ENCODE results near the gene MAP7.

Gene MAP7

DNA sequence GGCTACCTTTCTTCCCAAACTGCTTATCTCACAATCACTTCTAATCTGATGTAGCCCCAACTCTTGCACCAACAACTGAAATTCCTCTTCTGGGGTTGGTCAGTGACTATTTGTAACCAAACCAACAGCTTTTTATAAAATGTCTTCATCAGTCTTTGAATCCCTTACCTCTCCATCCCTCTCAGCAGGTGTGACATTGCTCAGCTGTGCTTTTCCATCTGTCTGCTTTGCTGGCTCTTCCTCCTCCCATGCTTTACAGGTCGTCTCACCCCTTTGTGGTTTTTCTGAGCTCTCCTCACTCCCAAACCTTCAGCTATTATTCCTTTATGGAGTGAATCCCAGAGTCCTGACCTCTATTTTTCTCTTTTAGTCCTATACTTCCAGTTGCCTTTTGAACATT is 5.9 kb downstream of the MAP7 start:
- DNase-seq (ENCODE audit: low read depth), result no peak
- H3K4me3 ChIP-seq (ENCODE audit: control insufficient read depth, low read depth, low read length), result no peak overlapping the region
- TF ChIP-seq, protein P1, sequence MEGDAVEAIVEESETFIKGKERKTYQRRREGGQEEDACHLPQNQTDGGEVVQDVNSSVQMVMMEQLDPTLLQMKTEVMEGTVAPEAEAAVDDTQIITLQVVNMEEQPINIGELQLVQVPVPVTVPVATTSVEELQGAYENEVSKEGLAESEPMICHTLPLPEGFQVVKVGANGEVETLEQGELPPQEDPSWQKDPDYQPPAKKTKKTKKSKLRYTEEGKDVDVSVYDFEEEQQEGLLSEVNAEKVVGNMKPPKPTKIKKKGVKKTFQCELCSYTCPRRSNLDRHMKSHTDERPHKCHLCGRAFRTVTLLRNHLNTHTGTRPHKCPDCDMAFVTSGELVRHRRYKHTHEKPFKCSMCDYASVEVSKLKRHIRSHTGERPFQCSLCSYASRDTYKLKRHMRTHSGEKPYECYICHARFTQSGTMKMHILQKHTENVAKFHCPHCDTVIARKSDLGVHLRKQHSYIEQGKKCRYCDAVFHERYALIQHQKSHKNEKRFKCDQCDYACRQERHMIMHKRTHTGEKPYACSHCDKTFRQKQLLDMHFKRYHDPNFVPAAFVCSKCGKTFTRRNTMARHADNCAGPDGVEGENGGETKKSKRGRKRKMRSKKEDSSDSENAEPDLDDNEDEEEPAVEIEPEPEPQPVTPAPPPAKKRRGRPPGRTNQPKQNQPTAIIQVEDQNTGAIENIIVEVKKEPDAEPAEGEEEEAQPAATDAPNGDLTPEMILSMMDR (IDR thresholded peaks at IDR 0.05; ENCODE audit: control insufficient read depth, insufficient read depth, low read depth, low read length, missing control alignments), result no peak

DNA sequence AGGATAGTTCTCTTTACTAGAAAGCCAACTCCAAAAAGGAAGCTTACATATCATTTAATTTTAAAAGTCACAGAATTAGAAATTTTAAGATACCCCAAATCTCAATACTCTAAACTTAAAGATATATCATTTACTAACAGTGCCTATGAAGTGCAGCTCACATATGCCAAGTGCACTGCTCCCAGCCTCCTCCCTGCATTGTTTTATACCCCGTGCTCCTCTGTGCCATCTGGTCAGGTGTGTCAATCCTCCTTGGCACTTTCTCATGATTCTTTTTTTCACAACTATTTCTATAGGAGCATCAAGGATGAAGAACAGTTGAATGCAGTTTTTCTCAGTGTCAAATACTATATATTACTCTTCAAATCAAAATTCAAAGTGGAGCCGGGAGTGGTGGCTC is 8.8 kb downstream of the MAP7 start:
- TF ChIP-seq, protein P1 (IDR thresholded peaks at IDR 0.05; ENCODE audit: control insufficient read depth, insufficient read depth, low read depth, low read length, missing control alignments), result no peak
- no peak for DNase-seq (ENCODE audit: low read depth)
- H3K4me3 ChIP-seq (ENCODE audit: control insufficient read depth, low read depth, low read length), result no peak overlapping the region

DNA sequence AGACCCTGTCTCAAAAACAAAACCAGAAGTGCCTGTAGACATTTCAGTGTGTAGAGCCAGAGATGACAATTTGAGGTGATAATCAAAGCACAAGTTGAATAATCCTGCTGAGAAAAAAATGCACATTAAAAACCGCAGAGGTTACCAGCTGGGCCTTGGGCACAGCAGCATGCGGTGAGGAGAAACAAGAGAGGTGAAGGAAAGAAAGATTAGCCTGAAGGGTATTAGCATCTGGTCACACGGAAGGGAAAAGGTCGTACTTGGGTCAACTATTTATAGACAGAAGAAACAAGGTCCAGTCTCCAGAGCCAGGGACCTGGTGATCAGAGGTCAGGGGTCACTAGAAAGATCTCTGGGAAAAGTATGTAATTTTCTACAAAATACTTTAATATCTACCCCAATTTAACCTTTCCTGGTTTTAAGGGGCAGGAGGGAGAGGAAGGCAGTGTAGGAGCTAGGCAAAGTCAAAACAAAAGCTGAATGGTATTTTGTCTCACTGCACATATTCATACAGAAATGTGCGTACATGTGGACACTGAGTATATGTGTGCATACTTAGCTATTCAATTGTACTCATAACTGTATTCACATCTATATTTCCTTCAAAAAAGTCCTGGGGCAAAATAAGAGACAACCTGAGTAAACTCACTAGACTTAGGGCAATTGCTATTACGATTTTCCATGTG is 10.1 kb downstream of the MAP7 start:
- no peak for DNase-seq (ENCODE audit: low read depth)
- TF ChIP-seq, protein P1 (IDR thresholded peaks at IDR 0.05; ENCODE audit: control insufficient read depth, insufficient read depth, low read depth, low read length, missing control alignments), result no peak
- no peak overlapping the region for H3K4me3 ChIP-seq (ENCODE audit: control insufficient read depth, low read depth, low read length)

DNA sequence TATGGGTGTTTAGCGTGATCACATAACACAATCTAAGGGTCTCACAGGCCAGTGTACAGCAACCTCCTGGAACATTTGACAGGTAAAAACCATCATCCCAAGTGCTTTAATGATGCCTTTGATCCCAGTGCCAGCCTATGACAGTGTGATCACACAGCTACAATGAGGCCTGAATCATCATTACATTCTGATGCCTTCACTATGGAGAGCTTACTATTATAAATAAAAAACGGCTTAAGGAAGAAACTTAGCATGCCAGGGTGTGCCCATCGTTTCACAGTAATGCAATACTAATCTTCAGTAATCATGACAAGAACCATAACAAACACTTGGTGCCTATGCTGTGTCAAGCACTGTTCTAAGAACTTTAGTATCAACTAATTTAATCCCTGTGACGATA is 11.4 kb downstream of the MAP7 start:
- DNase-seq (ENCODE audit: low read depth), result no peak
- H3K4me3 ChIP-seq (ENCODE audit: control insufficient read depth, low read depth, low read length), result no peak overlapping the region
- TF ChIP-seq, protein P1 (IDR thresholded peaks at IDR 0.05; ENCODE audit: control insufficient read depth, insufficient read depth, low read depth, low read length, missing control alignments), result no peak

DNA sequence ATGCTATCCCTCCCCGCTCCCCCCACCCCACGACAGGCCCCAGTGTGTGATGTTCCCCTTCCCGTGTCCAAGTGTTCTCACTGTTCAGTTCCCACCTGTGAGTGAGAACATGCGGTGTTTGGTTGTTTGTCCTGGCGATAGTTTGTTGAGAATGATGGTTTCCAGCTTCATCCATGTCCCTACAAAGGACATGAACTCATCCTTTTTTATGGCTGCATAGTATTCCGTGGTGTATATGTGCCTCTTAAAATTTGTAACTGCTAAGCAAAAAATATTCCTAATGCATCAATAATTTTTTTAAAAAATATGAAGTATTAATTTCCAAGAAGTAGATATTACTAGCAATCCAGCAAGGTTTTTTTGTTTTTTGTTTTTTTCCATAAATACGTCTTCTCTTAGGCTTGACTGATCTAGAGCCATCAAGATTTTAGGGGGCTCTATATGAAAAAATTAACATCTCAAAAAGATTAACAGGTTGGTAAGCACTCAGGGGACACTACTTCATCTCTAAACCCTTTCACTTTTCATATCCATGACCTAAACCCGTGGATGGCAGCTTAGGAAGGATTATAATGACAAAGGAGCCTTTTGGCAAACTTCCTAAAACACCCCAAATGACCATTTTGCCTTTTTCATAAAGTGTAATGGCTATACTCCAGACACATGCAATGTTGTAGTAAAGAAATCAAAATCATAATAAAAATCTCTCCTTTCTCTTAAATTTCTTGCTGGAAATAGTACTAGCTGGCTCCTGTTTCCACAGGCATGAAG is 14.2 kb downstream of the MAP7 start:
- TF ChIP-seq, protein P1 (IDR thresholded peaks at IDR 0.05; ENCODE audit: control insufficient read depth, insufficient read depth, low read depth, low read length, missing control alignments), result no peak
- no peak overlapping the region for H3K4me3 ChIP-seq (ENCODE audit: control insufficient read depth, low read depth, low read length)
- DNase-seq (ENCODE audit: low read depth), result no peak

DNA sequence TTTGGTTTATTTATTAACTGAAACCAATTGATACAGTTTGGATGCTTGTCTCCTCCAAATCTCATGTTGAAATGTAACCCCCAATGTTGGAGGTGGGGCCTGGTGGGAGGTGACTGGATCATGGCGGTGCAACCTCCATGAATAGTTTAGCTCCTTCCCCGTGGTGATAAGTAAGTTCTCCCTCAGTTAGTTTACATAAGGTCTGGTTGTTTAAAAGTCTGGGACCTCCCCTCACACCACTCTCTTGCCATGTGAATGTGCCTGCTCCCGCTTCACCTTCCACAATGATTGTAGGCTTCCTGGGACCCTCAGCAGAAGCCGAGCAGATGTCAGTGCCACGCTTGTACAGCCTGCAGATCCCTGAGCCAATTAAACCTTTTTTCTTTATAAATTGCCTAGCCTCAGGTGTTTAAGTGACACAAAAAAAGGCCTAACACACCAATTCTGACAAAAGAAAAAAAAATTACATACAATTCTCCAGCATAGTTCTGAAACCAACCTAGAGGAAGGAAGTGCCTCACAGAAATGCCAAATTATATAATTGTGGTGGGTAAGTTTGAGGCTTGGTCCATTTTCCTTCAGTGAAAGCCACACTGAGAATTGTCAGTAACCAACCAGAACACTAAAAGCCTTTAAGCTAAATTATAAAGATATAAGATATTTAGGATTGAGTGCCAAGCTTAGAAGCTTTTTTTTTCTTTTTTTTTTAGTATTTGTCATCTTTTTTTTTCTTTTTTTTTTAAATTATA is 15.0 kb downstream of the MAP7 start:
- H3K4me3 ChIP-seq (ENCODE audit: control insufficient read depth, low read depth, low read length), result no peak overlapping the region
- DNase-seq (ENCODE audit: low read depth), result no peak
- TF ChIP-seq, protein P1 (IDR thresholded peaks at IDR 0.05; ENCODE audit: control insufficient read depth, insufficient read depth, low read depth, low read length, missing control alignments), result no peak

Data from AG09309 (cell line).